OCI-LY7 (cell line): Measurements from ENCODE around the gene RPL7L1. TPM values are rescaled to one million over a fixed set of nuclear protein-coding genes. Genes with fewer than 3 reads are reported as not detected.
A peak's percentile ranks its signal among the peaks of the same experiment; 100 is the strongest.
"Not testable (repeated sequence)": the region's sequence is repeated elsewhere in the genome, so short reads cannot be mapped to it uniquely, and the experiment has no call there.

Experiments used
- BruUV-seq: library from RNA; stranded (reverse); fragments of 400-500 nt; replicated peaks from 2 replicates; lab custom pipeline; 2021; lab: Mats Ljungman, UMichigan
- CTCF ChIA-PET: fragments of 300-600 bp; sonication (Branson Sonifier 250); formaldehyde crosslinking; loops from one replicate; lab custom pipeline; 2022; ENCODE audit warnings: antibody characterized with exemption; ENCODE audit not compliant: unreplicated experiment; lab: Charles Lee
- POLR2A ChIA-PET: fragments of 300-600 bp; sonication (Branson Sonifier 250); formaldehyde crosslinking; loops from one replicate; lab custom pipeline; 2022; ENCODE audit warnings: antibody characterized with exemption; lab: Charles Lee
- DNase-seq: peaks from one replicate; pipeline ENCODE4 v3.0.0-alpha.2; 2015; ENCODE audit warnings: low spot score
- H2AFZ ChIP-seq: fragments of 200-600 bp; sonication (generic), shearing (Covaris generic); 2 replicates; pipeline ENCODE4 v1.6.1; 2014; ENCODE audit warnings: mild to moderate bottlenecking, antibody characterized with exemption, low read length, moderate library complexity
- H3K27ac ChIP-seq: fragments of 200-600 bp; sonication (generic); 2 replicates; pipeline ENCODE4 v1.5.1; 2014; ENCODE audit warnings: mixed run types, low read depth, mild to moderate bottlenecking, moderate library complexity, low read length, inconsistent platforms; ENCODE audit not compliant: poor library complexity, severe bottlenecking
- H3K36me3 ChIP-seq: fragments of 200-600 bp; sonication (generic); 2 replicates; pipeline ENCODE4 v1.6.1; 2014; ENCODE audit warnings: mild to moderate bottlenecking, antibody characterized with exemption, low read length, moderate library complexity, mixed read lengths; ENCODE audit not compliant: insufficient read depth
- H3K4me1 ChIP-seq: fragments of 200-600 bp; sonication (generic); 2 replicates; pipeline ENCODE4 v1.5.1; 2014; ENCODE audit warnings: mild to moderate bottlenecking, low read length; ENCODE audit not compliant: insufficient read depth, poor library complexity, severe bottlenecking
- H3K4me2 ChIP-seq: fragments of 200-600 bp; sonication (generic); 2 replicates; pipeline ENCODE4 v1.6.1; 2014; ENCODE audit warnings: mild to moderate bottlenecking, low read length
- H3K4me3 ChIP-seq: fragments of 200-600 bp; sonication (generic); 2 replicates; pipeline ENCODE4 v1.5.1; 2014; ENCODE audit warnings: mild to moderate bottlenecking, low read depth, low read length; ENCODE audit not compliant: poor library complexity, severe bottlenecking
- H3K79me2 ChIP-seq: fragments of 200-600 bp; sonication (generic); 2 replicates; pipeline ENCODE4 v1.6.1; 2016; ENCODE audit warnings: low read depth, mild to moderate bottlenecking, low read length, moderate library complexity, mixed read lengths; ENCODE audit not compliant: insufficient read depth
- H3K9me2 ChIP-seq: fragments of 200-600 bp; sonication (generic); 2 replicates; pipeline ENCODE4 v1.6.1; 2016; ENCODE audit warnings: mild to moderate bottlenecking, low read length, mixed read lengths; ENCODE audit not compliant: insufficient read depth
- H3K9me3 ChIP-seq: fragments of 200-600 bp; sonication (generic); 2 replicates; pipeline ENCODE4 v1.6.1; 2014; ENCODE audit warnings: mild to moderate bottlenecking, mixed run types, low read length, mixed read lengths
- H4K20me1 ChIP-seq: fragments of 200-600 bp; sonication (generic); 2 replicates; pipeline ENCODE4 v1.6.1; 2014; ENCODE audit warnings: mild to moderate bottlenecking, antibody characterized with exemption, low read length, moderate library complexity, mixed read lengths; ENCODE audit not compliant: insufficient read depth
- CTCF ChIP-seq: fragments of 200-600 bp; sonication (generic); conservative IDR thresholded peaks from 2 replicates; pipeline ENCODE4 v1.5.1; 2014; ENCODE audit warnings: mild to moderate bottlenecking, antibody characterized with exemption, low read length, moderate library complexity, mixed read lengths
- EZH2phosphoT487 ChIP-seq: fragments of 200-600 bp; sonication (generic); IDR thresholded peaks from 2 replicates; pipeline ENCODE4 v1.6.1; 2018; ENCODE audit warnings: low read depth, borderline replicate concordance, mild to moderate bottlenecking, mixed run types, antibody characterized with exemption, low read length, moderate library complexity, mixed read lengths
- intact Hi-C: fragments of 100-400 bp; cut with micrococcal nuclease; formaldehyde crosslinking; loops from one replicate; pipeline ENCODE4 v1.10.0; 2022; ENCODE audit not compliant: unreplicated experiment
- total RNA-seq, 2 experiments: library from RNA; depleted of rRNA in 1 of 2; stranded (reverse); fragments of >200 nt in 1 of 2; shearing (Covaris generic) in 1 of 2; gene quantifications; 2 replicates each; pipeline ENCODE4 v1.2.3, GENCODE V29; 2014 to 2022

Gene RPL7L1
- total RNA-seq, 2 experiments from 2014 or later: 101 to 123 TPM

DNA sequence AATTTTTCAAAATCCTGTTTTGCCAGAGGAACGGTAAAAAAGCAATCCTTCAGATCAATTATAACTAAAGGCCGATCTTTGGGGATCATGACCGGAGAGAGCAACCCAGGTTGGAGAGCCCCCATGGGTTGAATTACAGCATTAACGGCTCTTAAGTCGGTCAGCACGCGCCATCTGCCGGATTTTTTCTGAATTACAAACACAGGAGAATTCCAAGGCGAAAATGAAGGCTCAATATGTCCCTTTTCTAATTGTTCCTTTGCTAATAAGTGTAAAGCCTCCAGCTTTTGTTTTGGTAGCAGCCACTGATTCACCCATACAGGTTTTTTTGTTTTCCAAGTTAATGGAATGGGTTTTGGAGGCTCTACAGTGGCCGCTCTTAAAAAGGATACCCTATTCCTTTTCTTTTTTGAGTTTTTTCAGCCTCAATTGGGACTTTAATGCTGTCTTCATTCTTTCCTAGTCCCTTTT is 19.5 kb downstream of the RPL7L1 start:
- H3K4me3 ChIP-seq: no peak overlapping the region
- H2AFZ ChIP-seq: peak overlapping the region; percentile 47; the same call in 1 of the 2 replicates
- H3K27ac ChIP-seq: no peak overlapping the region
- H3K79me2 ChIP-seq: no peaks in the 10 kb centered on the region
- intact Hi-C loops: loop anchor here (1.0 to 5.0 kb wide), 3 partner anchors 22 to 238 kb away; no protein-coding TSS in a partner anchor
- POLR2A ChIA-PET: no interaction called here
- CTCF ChIA-PET: no interaction called here
- H3K9me3 ChIP-seq: no peaks in the 10 kb centered on the region
- BruUV-seq: no TSS peak
- peaks cover 18% of the 10 kb centered on the region for H3K4me1 ChIP-seq
- H3K36me3 ChIP-seq: no peaks in the 10 kb centered on the region
- no peaks in the 10 kb centered on the region for H4K20me1 ChIP-seq
- peak; percentile 82 for DNase-seq
- TF ChIP-seq CTCF (peak; percentile 89), EZH2phosphoT487 (no peak)
- H3K4me2 ChIP-seq: peak overlapping the region; percentile 20; the same call in 1 of the 2 replicates
- H3K9me2 ChIP-seq: no peaks in the 10 kb centered on the region

DNA sequence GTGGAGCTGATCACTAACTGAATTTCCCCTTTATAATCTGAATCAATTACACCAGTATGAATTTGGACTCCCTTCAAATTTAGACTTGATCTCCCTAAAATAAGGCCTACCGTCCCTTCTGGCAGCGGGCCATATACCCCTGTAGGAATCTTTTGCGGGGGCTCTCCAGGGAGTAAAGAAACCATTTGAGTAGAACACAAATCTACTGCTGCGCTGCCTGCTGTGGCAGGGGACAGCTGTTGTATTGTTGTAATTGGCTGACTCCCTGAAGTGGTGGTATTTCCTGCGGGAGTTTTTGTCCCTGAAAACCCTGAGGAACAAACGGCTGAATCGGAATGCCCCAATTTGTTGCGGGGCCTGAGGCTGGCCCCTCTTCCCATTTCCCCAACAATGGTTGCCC is 20.5 kb downstream of the RPL7L1 start:
- H3K4me1 ChIP-seq: peaks cover 10% of the 10 kb centered on the region
- H3K4me2 ChIP-seq: no peak overlapping the region
- no peaks in the 10 kb centered on the region for H3K9me2 ChIP-seq
- no peak overlapping the region for H2AFZ ChIP-seq
- H3K36me3 ChIP-seq: no peaks in the 10 kb centered on the region
- no peaks in the 10 kb centered on the region for H3K79me2 ChIP-seq
- no TSS peak for BruUV-seq
- no peak for TF ChIP-seq EZH2phosphoT487
- TF ChIP-seq CTCF: no peak
- H3K9me3 ChIP-seq: no peaks in the 10 kb centered on the region
- no peaks in the 10 kb centered on the region for H4K20me1 ChIP-seq
- no peak overlapping the region for H3K4me3 ChIP-seq
- CTCF ChIA-PET: no interaction called here
- no peak for DNase-seq
- POLR2A ChIA-PET: no interaction called here
- intact Hi-C loops: loop anchor here (1.0 to 5.0 kb wide), 4 partner anchors 23 to 239 kb away; no protein-coding TSS in a partner anchor
- H3K27ac ChIP-seq: no peak overlapping the region

- Histone ChIP-seq H3K79me2 (no peaks in the 10 kb centered on the region), H4K20me1 (no peaks in the 10 kb centered on the region), H2AFZ (peak overlapping the region; percentile 54; the same call in 1 of the 2 replicates), H3K4me2 (peak overlapping the region; percentile 27; the same call in 1 of the 2 replicates), H3K9me3 (no peaks in the 10 kb centered on the region), H3K4me1 (peaks cover 10% of the 10 kb centered on the region), H3K4me3 (no peak overlapping the region), H3K36me3 (no peaks in the 10 kb centered on the region), H3K27ac (no peak overlapping the region), H3K9me2 (no peaks in the 10 kb centered on the region)
- TF ChIP-seq EZH2phosphoT487: no peak
- peak; percentile 95 for TF ChIP-seq CTCF
- BruUV-seq: no TSS peak
- ChIA-PET POLR2A (interaction anchor here (1.0 to 1.6 kb wide), 4 partner anchors 28 to 242 kb away, joined by 3 to 4 read pairs (median 3); partner anchors contain the start of genes CNPY3 and PPP2R5D), CTCF (no interaction called here)
- peak; percentile 90 for DNase-seq
- intact Hi-C loops: loop anchor here (1.0 to 5.0 kb wide), 5 partner anchors 46 to 242 kb away; no protein-coding TSS in a partner anchor
Observed at GRCh38 chr6:42901538-42901957, 22.1 kb downstream of the RPL7L1 start.

DNA sequence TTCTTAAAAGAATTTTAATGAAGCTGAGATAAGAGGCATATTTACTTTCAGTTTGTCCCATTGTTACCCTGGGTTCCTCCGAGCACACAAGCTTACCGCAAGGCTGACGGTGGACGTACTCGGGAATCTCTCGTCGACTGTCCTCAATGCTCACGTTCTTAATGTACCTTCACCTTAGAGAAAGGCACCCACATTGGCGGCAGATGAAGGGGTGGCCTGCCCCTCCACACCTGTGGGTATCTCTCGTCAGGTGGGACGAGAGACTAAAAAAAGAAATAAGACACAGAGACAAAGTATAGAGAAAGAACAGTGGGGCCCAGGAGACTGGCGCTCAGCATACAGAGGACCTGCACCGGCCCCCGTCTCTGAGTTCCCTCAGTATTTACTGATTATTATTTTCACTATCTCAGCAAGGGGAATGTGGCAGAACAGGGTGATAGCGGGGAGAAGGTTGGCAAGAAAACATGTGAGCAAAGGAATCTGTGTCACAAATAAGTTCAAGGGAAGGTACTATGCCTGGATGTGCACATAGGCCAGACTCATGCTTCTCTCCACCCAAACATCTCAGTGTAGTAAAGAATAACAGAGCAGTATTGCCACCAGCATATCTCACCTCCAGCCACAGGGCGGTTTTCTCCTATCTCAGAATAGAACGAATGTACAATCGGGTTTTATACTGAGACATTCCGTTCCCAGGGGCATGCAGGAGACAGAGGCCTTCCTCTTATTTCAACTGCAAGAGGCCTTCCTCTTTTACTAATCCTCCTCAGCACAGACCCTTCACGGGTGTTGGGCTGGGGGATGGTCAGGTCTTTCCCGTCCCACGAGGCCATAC is 23.2 kb downstream of the RPL7L1 start:
- H3K27ac ChIP-seq, H3K36me3 ChIP-seq, H3K79me2 ChIP-seq, H3K4me2 ChIP-seq, POLR2A ChIA-PET, BruUV-seq, DNase-seq, H3K4me3 ChIP-seq, H3K9me2 ChIP-seq, H4K20me1 ChIP-seq, H3K9me3 ChIP-seq, H2AFZ ChIP-seq: not testable (repeated sequence)
- CTCF ChIA-PET: interaction anchor here (0.7 kb wide), 1 partner anchor 313 kb away, joined by 3 read pairs; no protein-coding TSS in a partner anchor
- intact Hi-C loops: loop anchor here (5.0 kb wide), 1 partner anchor 45 kb away; no protein-coding TSS in a partner anchor
- H3K4me1 ChIP-seq: peaks cover 10% of the 10 kb centered on the region
